Vagina (tissue), 2 donors: ENCODE measurements around the gene BDKRB1.

Experiments
- POLR2AphosphoS5 ChIP-seq, 2 donors: sonication (generic); formaldehyde crosslinking; IDR thresholded peaks; one replicate each; pipeline ENCODE4 v1.9.0; 2017; ENCODE audit warnings: antibody characterized with exemption in 2 of 2, mild to moderate bottlenecking in 2 of 2, low read depth in 1 of 2; ENCODE audit not compliant: insufficient read depth in 1 of 2
- TF ChIP-seq, protein P1 (sequence below), 3 experiments: fragments of 450-650 bp in 2 of 3; fragments of 200-600 bp in 1 of 3; sonication (generic) in 1 of 3; IDR thresholded peaks; one replicate each; pipeline ENCODE4 v1.5.1; 2017 to 2019; ENCODE audit warnings: antibody characterized with exemption in 3 of 3, mild to moderate bottlenecking in 2 of 3, moderate library complexity in 2 of 3

DNA sequence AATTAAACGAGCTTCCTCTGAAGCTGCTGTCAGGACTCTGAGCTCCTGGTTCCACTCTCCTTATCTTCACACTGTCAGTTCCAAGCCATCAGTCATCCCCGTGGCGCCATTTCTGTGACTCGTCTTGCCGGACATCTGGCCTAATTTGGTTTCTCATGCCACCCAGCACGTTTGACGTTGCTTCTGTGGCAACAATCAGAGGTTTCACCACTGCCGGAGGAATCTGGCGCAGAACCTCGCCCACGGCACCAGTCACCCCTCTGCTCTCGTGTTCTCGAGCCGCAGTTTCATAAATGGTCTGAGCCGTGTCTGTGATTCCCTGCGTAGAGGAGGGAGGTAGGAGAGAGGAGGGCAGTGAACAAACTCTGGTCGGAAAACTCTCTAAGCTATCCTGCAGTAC, 29.7 kb downstream of the BDKRB1 start:
- TF ChIP-seq, protein P1, sequence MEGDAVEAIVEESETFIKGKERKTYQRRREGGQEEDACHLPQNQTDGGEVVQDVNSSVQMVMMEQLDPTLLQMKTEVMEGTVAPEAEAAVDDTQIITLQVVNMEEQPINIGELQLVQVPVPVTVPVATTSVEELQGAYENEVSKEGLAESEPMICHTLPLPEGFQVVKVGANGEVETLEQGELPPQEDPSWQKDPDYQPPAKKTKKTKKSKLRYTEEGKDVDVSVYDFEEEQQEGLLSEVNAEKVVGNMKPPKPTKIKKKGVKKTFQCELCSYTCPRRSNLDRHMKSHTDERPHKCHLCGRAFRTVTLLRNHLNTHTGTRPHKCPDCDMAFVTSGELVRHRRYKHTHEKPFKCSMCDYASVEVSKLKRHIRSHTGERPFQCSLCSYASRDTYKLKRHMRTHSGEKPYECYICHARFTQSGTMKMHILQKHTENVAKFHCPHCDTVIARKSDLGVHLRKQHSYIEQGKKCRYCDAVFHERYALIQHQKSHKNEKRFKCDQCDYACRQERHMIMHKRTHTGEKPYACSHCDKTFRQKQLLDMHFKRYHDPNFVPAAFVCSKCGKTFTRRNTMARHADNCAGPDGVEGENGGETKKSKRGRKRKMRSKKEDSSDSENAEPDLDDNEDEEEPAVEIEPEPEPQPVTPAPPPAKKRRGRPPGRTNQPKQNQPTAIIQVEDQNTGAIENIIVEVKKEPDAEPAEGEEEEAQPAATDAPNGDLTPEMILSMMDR (IDR thresholded peaks at IDR 0.05): no peak
- TF ChIP-seq POLR2AphosphoS5 (IDR thresholded peaks at IDR 0.05; ENCODE audit: insufficient read depth in 1 of 2, low read depth in 1 of 2): no peak
